Measurements from ENCODE around the gene BOLA2B. TPM values are rescaled to one million over a fixed set of nuclear protein-coding genes. Genes with fewer than 3 reads are reported as not detected.

BOLA2B gene
- total and polyA plus RNA-seq, 2 of the 4 experiments (the other 2 are of a cell fraction), result 121 to 301 TPM

- H3K4me1 ChIP-seq (ENCODE audit: control insufficient read depth, insufficient read depth, low read length), result no peaks in the 10 kb centered on the region
- no peak overlapping the region for H3K18ac ChIP-seq (ENCODE audit: low read depth, low read length)
- DNase-seq (no peak), ATAC-seq (ENCODE audit: low read depth) (no peak)
- H3K27me3 ChIP-seq (ENCODE audit: control insufficient read depth, insufficient read depth, low read length), result no peaks in the 10 kb centered on the region; the same call in 1 of the 2 replicates
- no peak overlapping the region for H2BK20ac ChIP-seq (ENCODE audit: low read depth, low read length)
- no peaks in the 10 kb centered on the region for H3K79me1 ChIP-seq (ENCODE audit: low read depth in 1 of 2, low read length in 2 of 2)
- H3K27ac ChIP-seq (ENCODE audit: insufficient read depth, low read length), result no peak overlapping the region
- no peak overlapping the region for H3K4me2 ChIP-seq (ENCODE audit: low read depth, low read length)
- H3K9me1 ChIP-seq (ENCODE audit: insufficient read depth, low read length), result no peaks in the 10 kb centered on the region
- H3K23ac ChIP-seq (ENCODE audit: low read depth, low read length), result no peak overlapping the region
- H3K14ac ChIP-seq (replicated peaks; ENCODE audit: low read depth, low read length), result no peak overlapping the region
- no peak overlapping the region for H4K5ac ChIP-seq (ENCODE audit: low read depth, low read length)
- no peak overlapping the region for H3K9ac ChIP-seq (ENCODE audit: low read depth, low read length)
- TF ChIP-seq ELK1 (IDR thresholded peaks at IDR 0.05; ENCODE audit: borderline replicate concordance, low read depth, low read length) (no peak), POLR2A (IDR thresholded peaks at IDR 0.05; ENCODE audit: low read depth, low read length) (no peak), NFE2L2 (IDR thresholded peaks at IDR 0.05; ENCODE audit: low read depth, low read length) (no peak), FOS (IDR thresholded peaks at IDR 0.05; ENCODE audit: low read depth, low read length) (no peak), MXI1 (IDR thresholded peaks at IDR 0.05; ENCODE audit: borderline replicate concordance, low read depth, low read length) (no peak), CTCF (conservative IDR thresholded peaks at IDR 0.05; ENCODE audit: low read depth, low read length) (no peak), MAZ (IDR thresholded peaks at IDR 0.05; ENCODE audit: borderline replicate concordance, low read depth, low read length) (no peak), CHD1 (IDR thresholded peaks at IDR 0.05; ENCODE audit: low read depth, low read length) (no peak), MAFK (IDR thresholded peaks at IDR 0.05; ENCODE audit: low read depth, low read length) (no peak), RFX5 (IDR thresholded peaks at IDR 0.05; ENCODE audit: low read depth, low read length) (no peak), CEBPB (IDR thresholded peaks at IDR 0.05; ENCODE audit: low read depth, low read length) (no peak), RCOR1 (IDR thresholded peaks at IDR 0.05; ENCODE audit: insufficient replicate concordance, low read length) (no peak), SMC3 (IDR thresholded peaks at IDR 0.05; ENCODE audit: low read depth, low read length) (no peak), BHLHE40 (IDR thresholded peaks at IDR 0.05; ENCODE audit: low read depth, low read length) (no peak), RAD21 (IDR thresholded peaks at IDR 0.05; ENCODE audit: low read length) (no peak), USF2 (IDR thresholded peaks at IDR 0.05; ENCODE audit: low read depth, low read length) (no peak)
- H3K56ac ChIP-seq (ENCODE audit: extremely low read depth, insufficient read depth, low read length), result no peak overlapping the region
- H2AK5ac ChIP-seq (ENCODE audit: low read depth, low read length), result no peak overlapping the region
- H3K36me3 ChIP-seq (ENCODE audit: control insufficient read depth, insufficient read depth, low read length), result no peaks in the 10 kb centered on the region
- H3K4ac ChIP-seq (ENCODE audit: low read depth, low read length), result no peak overlapping the region
- no TSS peak for BruUV-seq (replicated peaks)
- CTCF ChIA-PET, result no interaction called here
- in situ Hi-C loops (cut with MboI; ENCODE audit: low sequenced_read_pairs) (no loop called here), intact Hi-C loops (cut with micrococcal nuclease) (no loop called here), dilution Hi-C loops (cut with HindIII; ENCODE audit: low sequenced_read_pairs, unreplicated experiment) (no loop called here)
- H4K8ac ChIP-seq (ENCODE audit: low read depth in 2 of 2, low read length in 2 of 2), result no peak overlapping the region
- no peak overlapping the region for H2AFZ ChIP-seq (replicated peaks; ENCODE audit: low read length, poor library complexity)
- no peak overlapping the region for H4K91ac ChIP-seq (ENCODE audit: insufficient read depth, low read depth, low read length)
- H2BK5ac ChIP-seq (ENCODE audit: low read depth, low read length, poor library complexity, severe bottlenecking), result no peak overlapping the region
- peaks cover 1% of the 10 kb centered on the region; the same call in 1 of the 2 replicates for H3K9me3 ChIP-seq (ENCODE audit: control insufficient read depth, insufficient read depth, low read length)
- H3K4me3 ChIP-seq (ENCODE audit: insufficient read depth, low read depth, low read length), result no peak overlapping the region
- POLR2A ChIA-PET (ENCODE audit: unreplicated experiment), result no interaction called here
- no peak overlapping the region for H2AK9ac ChIP-seq (replicated peaks; ENCODE audit: low read depth, low read length, poor library complexity)
- no peak overlapping the region for H2BK15ac ChIP-seq (ENCODE audit: low read depth, low read length)
- no peak overlapping the region for H2BK120ac ChIP-seq (ENCODE audit: low read depth, low read length)
- H4K20me1 ChIP-seq (ENCODE audit: insufficient read depth, low read length), result no peaks in the 10 kb centered on the region
- WGBS, 2 experiments (ENCODE audit: extremely low coverage in 2 of 2, insufficient read length in 1 of 2), result no CpG with 5 or more reads among the region's 5 CpGs
These were observed 38.3 kb downstream of the BOLA2B start for GRCh38 chr16:30155188-30155587.

Measured in IMR-90 (cell line).